Lower leg skin (tissue), 3 donors: ENCODE results near the gene NLRX1.

Experiments
- CTCF ChIP-seq, 3 donors: fragments of 450-650 bp; IDR thresholded peaks; one replicate each; pipeline ENCODE4 v1.5.1; 2016; ENCODE audit warnings: antibody characterized with exemption in 3 of 3, mild to moderate bottlenecking in 3 of 3, moderate library complexity in 2 of 3
- POLR2A ChIP-seq, 2 donors: fragments of 450-650 bp; IDR thresholded peaks; one replicate each; pipeline ENCODE4 v1.6.1; 2016 to 2017; ENCODE audit warnings: antibody characterized with exemption in 2 of 2, mild to moderate bottlenecking in 1 of 2, moderate library complexity in 1 of 2

- TF ChIP-seq CTCF (IDR thresholded peaks at IDR 0.05): no peak
- no peak for TF ChIP-seq POLR2A (IDR thresholded peaks at IDR 0.05)
Measured at GRCh38 chr11:119205080-119205479, 36.6 kb downstream of the NLRX1 start.
